Activated T-helper 17 cell treated with anti-CD3 and anti-CD28 coated beads, Interleukin-2, amount 50 U/mL, for 72 hours (primary cell): Measurements from ENCODE around the gene PDHA1. TPM values are rescaled to one million over a fixed set of nuclear protein-coding genes. Genes with fewer than 3 reads are reported as not detected.

Source experiments
- ATAC-seq: fragments of 150-1000 bp; cut with Tn5 transposase; replicated peaks from 2 replicates; pipeline ENCODE4 v1.10.0; 2021; ENCODE audit warnings: mild to moderate bottlenecking, moderate library complexity
- H3K27ac Mint-ChIP-seq: one replicate; pipeline ENCODE4 v1.8.0; 2022; ENCODE audit warnings: mixed read lengths
- H3K27me3 Mint-ChIP-seq: one replicate; pipeline ENCODE4 v1.8.0; 2022; ENCODE audit warnings: mixed read lengths
- H3K36me3 Mint-ChIP-seq: one replicate; pipeline ENCODE4 v1.8.0; 2022; ENCODE audit warnings: low read depth, mild to moderate bottlenecking, mixed read lengths
- H3K4me1 Mint-ChIP-seq: one replicate; pipeline ENCODE4 v1.8.0; 2022; ENCODE audit warnings: mixed read lengths
- H3K4me3 Mint-ChIP-seq: one replicate; pipeline ENCODE4 v1.8.0; 2022; ENCODE audit warnings: mild to moderate bottlenecking, mixed read lengths
- H3K9me3 Mint-ChIP-seq: one replicate; pipeline ENCODE4 v1.8.0; 2022; ENCODE audit warnings: mixed read lengths
- total RNA-seq, 2 donors: library from RNA; stranded (reverse); gene quantifications; one replicate each; pipeline ENCODE4 v1.2.3, GENCODE V29; 2022

The PDHA1 gene
- total RNA-seq, 2 donors from 2014 or later = 89.1 to 178 TPM

- Mint-ChIP-seq H3K4me1 (no peaks in the 10 kb centered on the region), H3K9me3 (no peaks in the 10 kb centered on the region), H3K27me3 (no peaks in the 10 kb centered on the region), H3K4me3 (no peak overlapping the region), H3K36me3 (no peaks in the 10 kb centered on the region), H3K27ac (no peak overlapping the region)
- no peak for ATAC-seq
Measured at GRCh38 chrX:19389227-19389845, 45.6 kb downstream of the PDHA1 start.

- H3K36me3 Mint-ChIP-seq = no peaks in the 10 kb centered on the region
- H3K4me3 Mint-ChIP-seq = no peak overlapping the region
- ATAC-seq = no peak
- H3K27ac Mint-ChIP-seq = no peak overlapping the region
- H3K27me3 Mint-ChIP-seq = no peaks in the 10 kb centered on the region
- no peaks in the 10 kb centered on the region for H3K9me3 Mint-ChIP-seq
- no peaks in the 10 kb centered on the region for H3K4me1 Mint-ChIP-seq
Measured at GRCh38 chrX:19392078-19392477, 48.4 kb downstream of the PDHA1 start.

GRCh38 chrX:19392703-19393102, 49.0 kb downstream of the PDHA1 start:
- H3K27me3 Mint-ChIP-seq = no peaks in the 10 kb centered on the region
- H3K4me3 Mint-ChIP-seq = no peak overlapping the region
- no peaks in the 10 kb centered on the region for H3K9me3 Mint-ChIP-seq
- ATAC-seq = no peak
- no peaks in the 10 kb centered on the region for H3K36me3 Mint-ChIP-seq
- no peak overlapping the region for H3K27ac Mint-ChIP-seq
- H3K4me1 Mint-ChIP-seq = no peaks in the 10 kb centered on the region

GRCh38 chrX:19403696-19404095, 60.0 kb downstream of the PDHA1 start:
- H3K27ac Mint-ChIP-seq = no peak overlapping the region
- H3K27me3 Mint-ChIP-seq = peaks cover 6% of the 10 kb centered on the region
- no peak for ATAC-seq
- no peaks in the 10 kb centered on the region for H3K9me3 Mint-ChIP-seq
- no peaks in the 10 kb centered on the region for H3K36me3 Mint-ChIP-seq
- no peaks in the 10 kb centered on the region for H3K4me1 Mint-ChIP-seq
- no peak overlapping the region for H3K4me3 Mint-ChIP-seq

GRCh38 chrX:19410259-19410658, 66.5 kb downstream of the PDHA1 start:
- H3K27ac Mint-ChIP-seq = no peak overlapping the region
- no peak for ATAC-seq
- H3K4me1 Mint-ChIP-seq = no peaks in the 10 kb centered on the region
- no peaks in the 10 kb centered on the region for H3K9me3 Mint-ChIP-seq
- H3K27me3 Mint-ChIP-seq = peaks cover 13% of the 10 kb centered on the region
- no peaks in the 10 kb centered on the region for H3K36me3 Mint-ChIP-seq
- H3K4me3 Mint-ChIP-seq = no peak overlapping the region

Other genes starting within 250 kb of the PDHA1 start
- not detected for gene ADGRG2, start 221.5 kb upstream of the PDHA1 start, total RNA-seq
- 1 to 10 TPM in 1 of 2 donors, under 1 TPM in 1; 0.48 to 7.1 TPM for gene MAP3K15, start 171.6 kb downstream of the PDHA1 start, total RNA-seq